K562 (cell line): ENCODE measurements around the gene STC2. TPM values are rescaled to one million over a fixed set of nuclear protein-coding genes. Genes with fewer than 3 reads are reported as not detected.

Experiments
- ATAC-seq: fragments of 200-7000 bp; cut with Tn5 transposase; 3 replicates; pipeline ENCODE4 v1.9.1; 2020; ENCODE audit warnings: moderate library complexity
- BruUV-seq: library from RNA; stranded (reverse); fragments of 400-500 nt; replicated peaks from 2 replicates; lab custom pipeline; 2021; lab: Mats Ljungman, UMichigan
- CTCF ChIA-PET: fragments of 300-600 bp; formaldehyde crosslinking; extraction: SDS; loops from one replicate; lab custom pipeline; 2021; ENCODE audit warnings: low intra/inter-chr PET ratio; lab: Yijun Ruan, JAX
- POLR2A ChIA-PET: fragments of 300-600, 350-650 bp; sonication (Branson Sonifier 250); formaldehyde crosslinking; extraction: SDS; loops from one replicate; lab custom pipeline; 2021; ENCODE audit warnings: antibody characterized with exemption, inconsistent platforms; lab: Yijun Ruan, JAX
- DNase-seq, 4 experiments: peaks; one replicate each; pipeline versions ENCODE4 v3.0.0 to v3.0.0-alpha.2; 2011 to 2018; ENCODE audit warnings: low spot score in 3 of 4, mixed read lengths in 3 of 4; ENCODE audit errors: extremely low read depth in 1 of 4
- FAIRE-seq: peaks from 2 replicates; lab custom pipeline; 2011; peaks lifted over from hg19 to GRCh38; lab: Jason Lieb, UNC
- H2AFZ ChIP-seq: 2 replicates; pipeline ENCODE4 v1.6.0; 2011; ENCODE audit warnings: low read depth, low read length, control low read depth, inconsistent platforms
- H3K27ac ChIP-seq: fragments of 200-600 bp; 3 replicates; pipeline ENCODE4 v1.8.0; 2011; ENCODE audit warnings: low read depth, mild to moderate bottlenecking, control low read depth, inconsistent platforms, low read length, moderate library complexity, mixed read lengths; ENCODE audit errors: extremely low read depth
- H3K27me3 ChIP-seq, 2 experiments: fragments of 300-600 bp in 1 of 2; 2 replicates in 1 of 2; 3 replicates in 1 of 2; pipeline versions ENCODE4 v1.6.0 to v1.8.0; 2011; ENCODE audit warnings: inconsistent platforms in 2 of 2, low read length in 2 of 2, mild to moderate bottlenecking in 1 of 2, mixed read lengths in 1 of 2, moderate library complexity in 1 of 2; ENCODE audit not compliant: control insufficient read depth in 2 of 2, insufficient read depth in 2 of 2
- H3K36me3 ChIP-seq: fragments of 300-600 bp; 3 replicates; pipeline ENCODE4 v1.8.0; 2011; ENCODE audit warnings: mild to moderate bottlenecking, low read length, inconsistent platforms; ENCODE audit not compliant: control insufficient read depth, insufficient read depth
- H3K4me1 ChIP-seq, 2 experiments: fragments of 200-600 bp in 1 of 2; replicated peaks in 1 of 2; 2 replicates in 1 of 2; 3 replicates in 1 of 2; pipeline versions ENCODE4 v1.5.1 to v1.8.0; 2011; ENCODE audit warnings: inconsistent platforms in 2 of 2, low read length in 2 of 2, mild to moderate bottlenecking in 1 of 2, mixed read lengths in 1 of 2, moderate library complexity in 1 of 2; ENCODE audit not compliant: control insufficient read depth in 2 of 2, insufficient read depth in 2 of 2
- H3K4me2 ChIP-seq: 2 replicates; pipeline ENCODE4 v1.6.1; 2011; ENCODE audit warnings: low read length, control low read depth, inconsistent platforms, mixed read lengths; ENCODE audit not compliant: insufficient read depth
- H3K4me3 ChIP-seq: fragments of 200-600 bp; sonication (generic), shearing (Covaris generic); 2 replicates; pipeline ENCODE4 v1.5.1; 2016; ENCODE audit warnings: control low read depth, inconsistent platforms
- H3K79me2 ChIP-seq: fragments of 200-600 bp; 3 replicates; pipeline ENCODE4 v1.8.0; 2011; ENCODE audit warnings: low read length, inconsistent platforms; ENCODE audit not compliant: control insufficient read depth, insufficient read depth
- H3K9ac ChIP-seq, 2 experiments: 2 replicates each; pipeline versions ENCODE4 v1.6.0 to v1.6.1; 2011; ENCODE audit warnings: low read depth in 2 of 2, low read length in 2 of 2, control low read depth in 1 of 2, inconsistent platforms in 1 of 2, mild to moderate bottlenecking in 1 of 2, mixed read lengths in 1 of 2; ENCODE audit not compliant: insufficient read depth in 1 of 2
- H3K9me1 ChIP-seq: one replicate; pipeline ENCODE4 v1.6.0; 2011; ENCODE audit warnings: inconsistent platforms, mild to moderate bottlenecking, low read length, moderate library complexity; ENCODE audit not compliant: control insufficient read depth, insufficient read depth
- H3K9me3 ChIP-seq: replicated peaks from 2 replicates; pipeline ENCODE4 v1.5.1; 2011; ENCODE audit warnings: low read depth, low read length, inconsistent platforms; ENCODE audit not compliant: control insufficient read depth, insufficient read depth
- H4K20me1 ChIP-seq: replicated peaks from 2 replicates; pipeline ENCODE4 v1.6.1; 2011; ENCODE audit warnings: low read length, inconsistent platforms, mixed read lengths; ENCODE audit not compliant: control insufficient read depth, insufficient read depth
- ARID1B ChIP-seq: fragments of 450-650 bp; IDR thresholded peaks from 2 replicates; pipeline ENCODE4 v1.6.1; 2016; ENCODE audit warnings: antibody characterized with exemption, mild to moderate bottlenecking, inconsistent platforms
- CBFA2T3 ChIP-seq: fragments of 450-650 bp; IDR thresholded peaks from 2 replicates; pipeline ENCODE4 v1.6.1; 2017
- CEBPG ChIP-seq, 3 experiments: fragments of 200-800 bp in 1 of 3; sonication (Bioruptor generic) in 1 of 3; sonication (generic) in 1 of 3; formaldehyde crosslinking in 1 of 3; IDR thresholded peaks in 2 of 3; conservative IDR thresholded peaks in 1 of 3; 2 replicates each; pipeline versions ENCODE4 v1.6.1 to v1.8.0; 2016 to 2022; ENCODE audit warnings: missing compliant biosample characterization in 2 of 3, missing genetic modification characterization in 2 of 3, mild to moderate bottlenecking in 1 of 3, missing genetic modification reagents in 1 of 3
- COPS2 ChIP-seq: fragments of 450-650 bp; conservative IDR thresholded peaks from 2 replicates; pipeline ENCODE4 v1.6.1; 2016; ENCODE audit warnings: mild to moderate bottlenecking, moderate library complexity
- CREBBP ChIP-seq: IDR thresholded peaks from one replicate; pipeline ENCODE4 v1.6.1; 2012; ENCODE audit warnings: low read depth, mild to moderate bottlenecking, control low read depth, inconsistent platforms, low read length
- NR2C2 ChIP-seq, 2 experiments: fragments of 200-800 bp in 1 of 2; sonication (Bioruptor generic) in 1 of 2; sonication (generic) in 1 of 2; formaldehyde crosslinking in 1 of 2; IDR thresholded peaks; 2 replicates each; pipeline versions ENCODE4 v1.6.1 to v1.8.0; 2016 to 2022; ENCODE audit warnings: mild to moderate bottlenecking in 1 of 2, missing compliant biosample characterization in 1 of 2, missing genetic modification characterization in 1 of 2, missing genetic modification reagents in 1 of 2
- SMAD3 ChIP-seq: fragments of 450-650 bp; formaldehyde crosslinking; conservative IDR thresholded peaks from 2 replicates; pipeline ENCODE4 v1.4.0; 2020; ENCODE audit warnings: mild to moderate bottlenecking
- TAL1 ChIP-seq: fragments of 450-650 bp; IDR thresholded peaks from 2 replicates; pipeline ENCODE4 v1.6.1; 2016; ENCODE audit warnings: mild to moderate bottlenecking
- TEAD4 ChIP-seq, 2 experiments: sonication (generic) in 1 of 2; formaldehyde crosslinking in 1 of 2; IDR thresholded peaks; 2 replicates each; pipeline versions ENCODE4 v1.6.1 to v1.8.0; 2012 to 2022; ENCODE audit warnings: borderline replicate concordance in 1 of 2, inconsistent platforms in 1 of 2, low read length in 1 of 2, mild to moderate bottlenecking in 1 of 2, missing genetic modification reagents in 1 of 2
- TRIM24 ChIP-seq, 2 experiments: fragments of 450-650 bp; IDR thresholded peaks; 2 replicates each; pipeline ENCODE4 v1.6.1; 2016
- ZNF766 ChIP-seq: fragments of 200-800 bp; sonication (Bioruptor generic); conservative IDR thresholded peaks from 2 replicates; pipeline ENCODE4 v1.6.1; 2016; ENCODE audit warnings: missing genetic modification characterization, missing compliant biosample characterization
- WGBS: fragments of 100-300 bp; shearing (Covaris generic); methylation state at CpG from one replicate; pipeline ENCODE4 v1.1.6; 2016; ENCODE audit warnings: low coverage, mixed read lengths; ENCODE audit not compliant: insufficient coverage; ENCODE audit errors: missing lambda C conversion rate; 5-methylcytosine and 5-hydroxymethylcytosine counted together
- in situ Hi-C: fragments of 300-500 bp; cut with MboI; formaldehyde crosslinking; loops from 4 replicates; pipeline ENCODE4 v1.15.0; 2018; ENCODE audit warnings: inconsistent platforms, mixed read lengths
- intact Hi-C: fragments of 100-400 bp; cut with micrococcal nuclease; formaldehyde crosslinking; loops from 2 replicates; pipeline ENCODE4 v1.14.2; 2022
- polyA plus RNA-seq, 8 experiments: library from polyadenylated mRNA; depleted of rRNA in 4 of 8; stranded (reverse) in 5 of 8; unstranded in 3 of 8; fragments of >200 nt; fragmentation: Nextera tagmentation in 2 of 8; fragmentation: Illumina TruSeq in 1 of 8; extraction: Ambion mirVana in 2 of 8; extraction: Trizol in 1 of 8; gene quantifications; 2 replicates each; pipeline versions ENCODE4 v1.2.1 to v1.2.3, GENCODE V29; 2011 to 2014; ENCODE audit warnings: inconsistent platforms in 1 of 8, missing spikeins in 1 of 8
- total RNA-seq, 7 experiments: library from RNA; depleted of rRNA in 6 of 7; stranded (reverse); fragments of >200 nt in 6 of 7; fragmentation: Illumina TruSeq in 2 of 7; extraction: Trizol in 2 of 7; gene quantifications; 2 replicates each; pipeline versions ENCODE4 v1.2.1 to v1.2.3, GENCODE V29; 2011 to 2021; ENCODE audit warnings: low replicate concordance in 1 of 7
- TF ChIP-seq, protein P1 (sequence below), 2 experiments: fragments of 450-650 bp in 1 of 2; sonication (generic) in 1 of 2; formaldehyde crosslinking in 1 of 2; IDR thresholded peaks in 1 of 2; conservative IDR thresholded peaks in 1 of 2; 2 replicates each; pipeline versions ENCODE4 v1.6.1 to v1.8.1; 2016 to 2023; ENCODE audit warnings: mild to moderate bottlenecking in 2 of 2, moderate library complexity in 2 of 2, inconsistent platforms in 1 of 2, missing genetic modification reagents in 1 of 2

The STC2 gene
- total and polyA plus RNA-seq, 9 of the 15 experiments (the other 6 are each of a cell fraction or from before 2014, with no cell fraction given), result 0.62 to 31.7 (median 7.4) TPM

DNA sequence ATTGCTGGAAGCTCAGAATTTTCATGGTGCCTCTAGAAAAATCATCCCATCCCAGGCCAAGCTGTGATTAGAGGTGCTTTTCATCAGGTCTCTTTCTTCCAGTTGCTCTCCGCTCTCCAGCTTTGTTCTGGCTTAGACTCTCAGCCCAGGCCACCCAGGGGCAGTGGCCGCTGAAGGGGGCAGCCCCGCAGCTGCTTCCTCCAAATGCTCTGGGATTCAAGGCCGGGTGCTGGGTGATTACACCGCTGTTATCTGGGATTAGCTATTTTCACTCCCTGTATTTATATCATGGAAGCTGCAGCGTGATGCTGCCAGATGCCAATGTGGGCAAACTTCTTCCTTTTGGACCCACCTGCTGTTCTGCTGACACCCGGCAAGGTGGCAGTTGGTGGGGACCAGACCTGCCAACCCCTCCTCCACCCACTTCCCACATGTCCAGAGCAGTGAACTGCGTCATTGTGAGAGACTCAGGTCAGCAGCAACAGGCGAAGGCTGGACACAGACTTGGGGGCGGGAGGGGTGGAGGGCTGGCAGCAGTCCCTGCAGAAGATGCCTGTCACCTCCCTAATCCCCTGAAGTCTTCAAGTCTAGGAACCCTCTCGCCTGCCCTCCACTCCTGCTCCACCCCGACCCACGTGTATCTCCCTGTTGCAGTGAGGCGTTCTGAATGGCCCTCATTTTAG lies 59.3 kb downstream of the STC2 start:
- H3K9ac ChIP-seq, result no peak overlapping the region
- in situ Hi-C loops, result no loop called here
- peaks cover 3% of the 10 kb centered on the region; the same call in 1 of the 2 replicates for H4K20me1 ChIP-seq
- POLR2A ChIA-PET, result interaction anchor here (0.6 kb wide), 1 partner anchor 200 kb away, joined by 3 read pairs; no protein-coding TSS in a partner anchor
- H3K4me2 ChIP-seq, result no peak overlapping the region
- H2AFZ ChIP-seq, result no peak overlapping the region
- BruUV-seq, result no TSS peak
- no peak overlapping the region for H3K27ac ChIP-seq
- H3K9me1 ChIP-seq, result no peaks in the 10 kb centered on the region
- peaks cover 34 to 37% of the 10 kb centered on the region in 2 experiments for H3K27me3 ChIP-seq
- H3K4me3 ChIP-seq, result no peak overlapping the region
- intact Hi-C loops, result no loop called here
- CTCF ChIA-PET, result no interaction called here
- H3K9me3 ChIP-seq, result no peaks in the 10 kb centered on the region
- DNase-seq, result no peak
- WGBS, result 4% methylated on average over 14 of the region's 14 CpGs
- no peak for TF ChIP-seq NR2C2 (CRISPR knock-in tag; IDR thresholded peaks at IDR 0.05)
- TF ChIP-seq NR2C2 (tag; IDR thresholded peaks at IDR 0.05), result no peak
- TF ChIP-seq CREBBP, result no peak
- TF ChIP-seq ZNF766 (CRISPR knock-in tag), result no peak
- TF ChIP-seq, all 486 proteins: peak for 0
- Histone ChIP-seq H3K36me3 (no peaks in the 10 kb centered on the region), H3K4me1 (no peaks in the 10 kb centered on the region; a peak in 2 of 5 replicates), H3K79me2 (no peaks in the 10 kb centered on the region)
- ATAC-seq, result no peak
- no peak for FAIRE-seq

DNA sequence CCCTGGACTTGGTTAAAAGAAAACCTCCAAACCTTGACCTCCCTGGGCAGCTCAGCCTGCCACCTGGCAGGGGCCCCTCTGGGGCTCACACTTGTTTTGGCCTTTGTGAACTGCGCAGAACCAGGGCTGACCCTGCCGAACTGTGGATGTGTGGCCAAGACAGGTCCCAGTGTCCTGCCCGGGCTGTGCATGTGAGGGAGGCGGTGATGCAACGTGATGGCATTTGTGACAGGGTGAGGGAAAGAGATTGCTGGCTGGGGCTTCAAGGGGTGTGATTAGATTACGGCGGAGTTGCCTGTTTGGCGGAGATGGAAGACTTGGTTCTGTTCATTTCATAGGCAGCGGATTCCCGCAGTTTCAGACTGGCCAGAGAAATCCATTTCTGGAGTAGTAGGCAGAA lies 62.8 kb downstream of the STC2 start:
- peaks cover 34 to 42% of the 10 kb centered on the region in 2 experiments for H3K27me3 ChIP-seq
- H3K4me1 ChIP-seq, result no peaks in the 10 kb centered on the region
- no peaks in the 10 kb centered on the region for H3K9me3 ChIP-seq
- no peak overlapping the region for H3K4me2 ChIP-seq
- in situ Hi-C loops (no loop called here), intact Hi-C loops (no loop called here)
- FAIRE-seq (no peak), ATAC-seq (peak; percentile 45), DNase-seq (no peak)
- H3K27ac ChIP-seq, result no peak overlapping the region
- no peak overlapping the region for H3K9ac ChIP-seq
- CTCF ChIA-PET, result no interaction called here
- no peak overlapping the region for H2AFZ ChIP-seq
- H3K36me3 ChIP-seq, result no peaks in the 10 kb centered on the region
- POLR2A ChIA-PET, result interaction anchor here (0.6 to 1.0 kb wide), 3 partner anchors 14 to 97 kb away, joined by 3 to 4 read pairs (median 3); no protein-coding TSS in a partner anchor
- WGBS, result 2% methylated on average over 10 of the region's 10 CpGs
- no peaks in the 10 kb centered on the region for H3K79me2 ChIP-seq
- peaks cover 3% of the 10 kb centered on the region; the same call in 1 of the 2 replicates for H4K20me1 ChIP-seq
- no TSS peak for BruUV-seq
- no peak overlapping the region for H3K4me3 ChIP-seq
- no peaks in the 10 kb centered on the region for H3K9me1 ChIP-seq
- TF ChIP-seq TRIM24 (IDR thresholded peaks at IDR 0.05) (peak in 1 of 2 experiments; percentile 45; a peak in 1 of 4 replicates), ARID1B (0 out of 2 replicates have a peak, but pooled peaks have one; percentile 21), TEAD4 (IDR thresholded peaks at IDR 0.05; ENCODE audit: low read length) (peak; percentile 16; the same call in 1 of the 2 replicates), TEAD4 (CRISPR knock-in tag; IDR thresholded peaks at IDR 0.05; ENCODE audit: borderline replicate concordance) (no peak), CEBPG (CRISPR knock-in tag; IDR thresholded peaks at IDR 0.05) (no peak), CEBPG (tag; conservative IDR thresholded peaks at IDR 0.05 in 1 of 2, IDR thresholded peaks at IDR 0.05 in 1 of 2) (peak; percentile 17 to 57; a peak in 1 of 4 replicates), CBFA2T3 (peak; percentile 57), COPS2 (no peak), SMAD3 (CRISPR knock-in tag) (no peak), TAL1 (peak; percentile 48)
- TF ChIP-seq, protein P1, sequence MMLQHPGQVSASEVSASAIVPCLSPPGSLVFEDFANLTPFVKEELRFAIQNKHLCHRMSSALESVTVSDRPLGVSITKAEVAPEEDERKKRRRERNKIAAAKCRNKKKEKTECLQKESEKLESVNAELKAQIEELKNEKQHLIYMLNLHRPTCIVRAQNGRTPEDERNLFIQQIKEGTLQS (IDR thresholded peaks at IDR 0.05), result peak; percentile 72
- TF ChIP-seq, protein P1 (CRISPR knock-in tag; conservative IDR thresholded peaks at IDR 0.05), result no peak
